ENCODE measurements around the gene PADI2.

- no peak for TF ChIP-seq CTCF (IDR thresholded peaks at IDR 0.05)
- TF ChIP-seq POLR2A (IDR thresholded peaks at IDR 0.05), result no peak
Measured at GRCh38 chr1:17121881-17122280, 2.6 kb upstream of the PADI2 start.

Measured in stomach (tissue), 4 donors.